Smooth muscle cell (in vitro differentiated cells): ENCODE results near the gene MYBPC2. TPM values are rescaled to one million over a fixed set of nuclear protein-coding genes. Genes with fewer than 3 reads are reported as not detected.

Experiments
- DNase-seq: peaks from one replicate; lab custom pipeline; 2025; ENCODE audit not compliant: unreplicated experiment; lab: John Stamatoyannopoulos, UW
- H2AFZ ChIP-seq: fragments of 200-600 bp; sonication (generic); 2 replicates; pipeline ENCODE4 v1.6.0; 2016; ENCODE audit warnings: antibody characterized with exemption, low read depth, mild to moderate bottlenecking
- H3F3A ChIP-seq: fragments of 200-600 bp; sonication (generic); 2 replicates; pipeline ENCODE4 v1.6.0; 2017; ENCODE audit warnings: antibody characterized with exemption, low read depth
- H3K27ac ChIP-seq: fragments of 200-600 bp; sonication (generic); 2 replicates; pipeline ENCODE4 v1.5.1; 2016; ENCODE audit warnings: low read depth, mild to moderate bottlenecking
- H3K27me3 ChIP-seq: fragments of 200-600 bp; sonication (generic); 2 replicates; pipeline ENCODE4 v1.6.1; 2016; ENCODE audit warnings: low read depth, mild to moderate bottlenecking
- H3K36me3 ChIP-seq: fragments of 200-600 bp; sonication (generic); 2 replicates; pipeline ENCODE4 v1.5.1; 2016; ENCODE audit warnings: low read depth
- H3K4me1 ChIP-seq: fragments of 200-600 bp; sonication (generic); 2 replicates; pipeline ENCODE4 v1.5.1; 2016; ENCODE audit warnings: low read depth
- H3K4me2 ChIP-seq: fragments of 200-600 bp; sonication (generic); 2 replicates; pipeline ENCODE4 v1.6.0; 2016; ENCODE audit warnings: mild to moderate bottlenecking
- H3K4me3 ChIP-seq: fragments of 200-600 bp; sonication (generic); 2 replicates; pipeline ENCODE4 v1.5.1; 2016; ENCODE audit warnings: mild to moderate bottlenecking
- H3K79me2 ChIP-seq: fragments of 200-600 bp; sonication (generic); 2 replicates; pipeline ENCODE4 v1.6.0; 2016; ENCODE audit warnings: low read depth, mild to moderate bottlenecking
- H3K9ac ChIP-seq: fragments of 200-600 bp; sonication (generic); 2 replicates; pipeline ENCODE4 v1.6.0; 2016; ENCODE audit warnings: low read depth
- H3K9me3 ChIP-seq: fragments of 200-600 bp; sonication (generic); replicated peaks from 2 replicates; pipeline ENCODE4 v1.5.1; 2016; ENCODE audit warnings: low read depth
- H4K20me1 ChIP-seq: fragments of 200-600 bp; sonication (generic); 2 replicates; pipeline ENCODE4 v1.6.0; 2016; ENCODE audit warnings: low read depth
- CTCF ChIP-seq: fragments of 200-600 bp; sonication (generic); IDR thresholded peaks from 2 replicates; pipeline ENCODE4 v1.5.1; 2017; ENCODE audit warnings: borderline replicate concordance, mild to moderate bottlenecking, antibody characterized with exemption; ENCODE audit not compliant: insufficient read depth, poor library complexity, severe bottlenecking
- WGBS: methylation state at CpG from one replicate; pipeline ENCODE4 v1.1.7; 2016; ENCODE audit warnings: low lambda C conversion rate; 5-methylcytosine and 5-hydroxymethylcytosine counted together
- polyA plus RNA-seq: library from polyadenylated mRNA; unstranded; fragments of >200 nt; fragmentation: Nextera tagmentation; extraction: Ambion mirVana; gene quantifications from 2 replicates; pipeline ENCODE4 v1.2.1, GENCODE V29; 2016
- total RNA-seq: library from RNA; depleted of rRNA; stranded (reverse); fragments of >200 nt; gene quantifications from 2 replicates; pipeline ENCODE4 v1.2.3, GENCODE V29; 2014

MYBPC2 gene
- total and polyA plus RNA-seq, 2 experiments from 2014 or later, result not detected

GRCh38 chr19:50500753-50501151 lies 68.1 kb downstream of the MYBPC2 start:
- Histone ChIP-seq H3F3A (no peaks in the 10 kb centered on the region), H3K9me3 (no peaks in the 10 kb centered on the region), H2AFZ (no peak overlapping the region), H3K4me2 (no peak overlapping the region), H3K27ac (no peak overlapping the region), H3K4me3 (no peak overlapping the region), H3K27me3 (peaks cover 13% of the 10 kb centered on the region), H3K36me3 (no peaks in the 10 kb centered on the region), H3K9ac (no peak overlapping the region), H3K4me1 (no peaks in the 10 kb centered on the region), H3K79me2 (no peaks in the 10 kb centered on the region), H4K20me1 (no peaks in the 10 kb centered on the region)
- no peak for DNase-seq
- 39% methylated on average over 10 of the region's 10 CpGs for WGBS
- TF ChIP-seq CTCF, result no peak

GRCh38 chr19:50501186-50501567 lies 68.5 kb downstream of the MYBPC2 start:
- no peaks in the 10 kb centered on the region for H3F3A ChIP-seq
- no peak for TF ChIP-seq CTCF
- H3K9ac ChIP-seq, result no peak overlapping the region
- H4K20me1 ChIP-seq, result no peaks in the 10 kb centered on the region
- WGBS, result 57% methylated on average over 10 of the region's 12 CpGs
- no peaks in the 10 kb centered on the region for H3K9me3 ChIP-seq
- H3K27me3 ChIP-seq, result peaks cover 13% of the 10 kb centered on the region
- H3K27ac ChIP-seq, result no peak overlapping the region
- no peaks in the 10 kb centered on the region for H3K36me3 ChIP-seq
- no peak for DNase-seq
- no peak overlapping the region for H3K4me2 ChIP-seq
- no peaks in the 10 kb centered on the region for H3K79me2 ChIP-seq
- H3K4me3 ChIP-seq, result no peak overlapping the region
- H2AFZ ChIP-seq, result no peak overlapping the region
- H3K4me1 ChIP-seq, result no peaks in the 10 kb centered on the region

- no peaks in the 10 kb centered on the region for H4K20me1 ChIP-seq
- no peaks in the 10 kb centered on the region for H3K9me3 ChIP-seq
- no peak overlapping the region for H2AFZ ChIP-seq
- H3K9ac ChIP-seq, result no peak overlapping the region
- H3K4me2 ChIP-seq, result no peak overlapping the region
- no peak for TF ChIP-seq CTCF
- DNase-seq, result no peak
- WGBS, result 88% methylated on average over 25 of the region's 25 CpGs
- no peaks in the 10 kb centered on the region for H3F3A ChIP-seq
- no peaks in the 10 kb centered on the region for H3K79me2 ChIP-seq
- peaks cover 13% of the 10 kb centered on the region for H3K27me3 ChIP-seq
- no peak overlapping the region for H3K4me3 ChIP-seq
- no peaks in the 10 kb centered on the region for H3K4me1 ChIP-seq
- H3K27ac ChIP-seq, result no peak overlapping the region
- H3K36me3 ChIP-seq, result no peaks in the 10 kb centered on the region
Measured at GRCh38 chr19:50501568-50502475, 69.1 kb downstream of the MYBPC2 start.
